ENCODE results near the gene DOCK1.

DOCK1 gene

DNA sequence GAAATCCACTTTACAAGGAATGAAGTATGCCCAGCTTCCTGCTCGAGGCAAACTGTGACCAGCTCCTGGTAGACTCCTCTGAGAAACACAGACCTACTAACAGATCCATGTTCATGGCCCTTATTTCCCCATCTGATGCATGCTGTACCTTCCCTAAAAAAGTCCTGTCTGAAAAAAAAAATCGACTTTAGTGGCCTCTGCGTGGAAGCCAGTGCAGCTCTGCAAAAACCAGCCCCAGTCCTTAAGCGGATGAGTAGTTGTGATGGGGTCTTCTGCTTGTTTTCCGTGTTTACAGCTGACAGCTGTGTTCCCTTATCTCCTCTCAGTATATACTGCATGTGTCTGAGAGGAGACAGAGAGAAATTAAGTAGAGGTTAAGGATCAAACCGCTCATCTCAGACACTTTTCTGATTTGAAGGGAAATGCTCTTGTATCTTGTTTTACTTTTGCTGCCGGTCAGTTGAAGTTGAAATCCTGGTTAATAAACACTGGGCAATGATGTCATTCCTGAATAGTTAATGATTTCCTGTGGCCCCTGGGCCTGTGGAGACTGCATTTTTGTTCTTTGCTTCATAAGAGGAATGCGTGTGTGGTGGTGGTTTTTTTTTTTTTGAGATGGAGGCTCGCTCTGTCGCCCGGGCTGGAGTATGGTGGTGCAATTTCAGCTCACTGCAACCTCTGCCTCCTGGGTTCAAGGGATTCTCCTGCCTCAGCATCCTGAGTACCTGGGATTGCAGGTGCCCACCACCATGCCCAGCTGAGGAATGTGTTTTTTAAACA, 67.6 kb downstream of the DOCK1 start:
- Histone ChIP-seq H3K27ac (ENCODE audit: low read depth, low read length) (peak overlapping the region; percentile 38), H3K4me1 (ENCODE audit: control insufficient read depth, insufficient read depth, low read length) (no peaks in the 10 kb centered on the region), H3K27me3 (ENCODE audit: control insufficient read depth, insufficient read depth, low read length) (no peaks in the 10 kb centered on the region), H3K4me3 (ENCODE audit: low read depth, low read length) (no peak overlapping the region), H3K36me3 (ENCODE audit: control insufficient read depth, insufficient read depth, low read length) (peaks cover 25% of the 10 kb centered on the region), H3K9ac (ENCODE audit: low read depth, low read length) (no peak overlapping the region), H3K9me3 (ENCODE audit: control insufficient read depth, insufficient read depth, low read length) (no peaks in the 10 kb centered on the region)

DNA sequence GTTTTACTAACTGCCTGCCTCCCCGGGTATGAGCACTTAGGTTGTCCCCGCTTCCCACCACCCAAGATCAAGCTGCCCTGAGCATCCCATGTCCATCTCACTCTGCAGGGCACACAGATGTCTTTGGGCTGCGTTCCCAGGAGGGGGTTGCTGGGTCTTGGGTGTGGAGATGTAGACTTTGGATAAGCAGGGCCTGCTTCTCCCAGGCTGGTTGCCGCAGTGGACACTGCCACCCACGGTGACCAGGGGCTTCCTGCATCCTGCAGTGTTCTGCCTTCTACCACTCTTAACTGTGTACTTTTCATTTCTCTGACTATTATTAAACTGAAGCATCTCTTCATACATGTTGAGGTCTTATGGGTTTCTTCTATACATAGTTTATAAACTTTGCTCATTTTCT, 70.0 kb downstream of the DOCK1 start:
- Histone ChIP-seq H3K4me3 (ENCODE audit: low read depth, low read length) (no peak overlapping the region), H3K9ac (ENCODE audit: low read depth, low read length) (no peak overlapping the region), H3K27me3 (ENCODE audit: control insufficient read depth, insufficient read depth, low read length) (no peaks in the 10 kb centered on the region), H3K9me3 (ENCODE audit: control insufficient read depth, insufficient read depth, low read length) (no peaks in the 10 kb centered on the region), H3K4me1 (ENCODE audit: control insufficient read depth, insufficient read depth, low read length) (peaks cover 4% of the 10 kb centered on the region; the same call in 1 of the 2 replicates), H3K36me3 (ENCODE audit: control insufficient read depth, insufficient read depth, low read length) (peaks cover 42% of the 10 kb centered on the region), H3K27ac (ENCODE audit: low read depth, low read length) (no peak overlapping the region)

DNA sequence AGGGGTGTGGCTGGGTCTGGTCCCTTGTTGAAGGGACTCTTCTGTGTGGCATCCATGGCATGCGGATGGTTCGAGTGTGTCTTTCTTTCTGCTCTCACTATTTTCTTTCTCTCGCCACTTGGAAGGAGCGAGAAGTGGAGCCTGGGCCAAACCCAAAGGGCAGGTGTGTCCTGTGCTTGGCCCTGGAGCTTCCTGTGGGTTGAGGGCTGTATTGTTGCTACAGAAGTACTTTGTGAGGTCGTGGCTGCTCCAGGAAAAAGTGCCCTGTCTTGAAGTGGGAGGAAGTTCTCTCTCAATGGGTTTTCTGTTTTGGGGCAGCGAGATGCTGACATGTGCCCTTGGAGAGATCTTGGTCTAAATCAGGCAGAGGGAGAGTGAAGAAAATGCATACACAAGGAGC, 72.0 kb downstream of the DOCK1 start:
- H3K27me3 ChIP-seq (ENCODE audit: control insufficient read depth, insufficient read depth, low read length) = no peaks in the 10 kb centered on the region
- peaks cover 16% of the 10 kb centered on the region for H3K4me1 ChIP-seq (ENCODE audit: control insufficient read depth, insufficient read depth, low read length)
- H3K9me3 ChIP-seq (ENCODE audit: control insufficient read depth, insufficient read depth, low read length) = no peaks in the 10 kb centered on the region
- no peak overlapping the region for H3K4me3 ChIP-seq (ENCODE audit: low read depth, low read length)
- H3K27ac ChIP-seq (ENCODE audit: low read depth, low read length) = no peak overlapping the region
- H3K36me3 ChIP-seq (ENCODE audit: control insufficient read depth, insufficient read depth, low read length) = peaks cover 39% of the 10 kb centered on the region
- H3K9ac ChIP-seq (ENCODE audit: low read depth, low read length) = no peak overlapping the region

DNA sequence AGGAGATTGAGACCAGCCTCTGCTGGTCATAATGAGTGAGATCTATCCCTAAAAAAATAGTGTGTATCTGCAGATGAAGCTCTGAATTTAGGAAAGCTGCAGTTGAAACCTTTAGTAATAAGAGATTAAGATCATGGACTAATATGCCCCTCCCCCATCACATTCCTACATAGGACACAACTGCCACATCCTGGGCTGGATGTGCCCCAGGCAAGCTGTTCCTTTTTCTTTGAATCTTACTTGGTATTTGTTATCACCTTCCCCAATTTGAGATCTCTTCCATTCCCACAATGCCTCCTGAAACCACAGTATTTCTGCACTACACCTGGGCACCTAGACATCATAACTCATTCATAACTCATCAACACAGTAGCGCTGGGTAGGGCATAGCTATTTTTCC, 74.1 kb downstream of the DOCK1 start:
- Histone ChIP-seq H3K27me3 (ENCODE audit: control insufficient read depth, insufficient read depth, low read length) (no peaks in the 10 kb centered on the region), H3K9ac (ENCODE audit: low read depth, low read length) (no peak overlapping the region), H3K9me3 (ENCODE audit: control insufficient read depth, insufficient read depth, low read length) (no peaks in the 10 kb centered on the region), H3K4me3 (ENCODE audit: low read depth, low read length) (no peak overlapping the region), H3K27ac (ENCODE audit: low read depth, low read length) (no peak overlapping the region), H3K36me3 (ENCODE audit: control insufficient read depth, insufficient read depth, low read length) (peaks cover 48% of the 10 kb centered on the region), H3K4me1 (ENCODE audit: control insufficient read depth, insufficient read depth, low read length) (peaks cover 17% of the 10 kb centered on the region)

DNA sequence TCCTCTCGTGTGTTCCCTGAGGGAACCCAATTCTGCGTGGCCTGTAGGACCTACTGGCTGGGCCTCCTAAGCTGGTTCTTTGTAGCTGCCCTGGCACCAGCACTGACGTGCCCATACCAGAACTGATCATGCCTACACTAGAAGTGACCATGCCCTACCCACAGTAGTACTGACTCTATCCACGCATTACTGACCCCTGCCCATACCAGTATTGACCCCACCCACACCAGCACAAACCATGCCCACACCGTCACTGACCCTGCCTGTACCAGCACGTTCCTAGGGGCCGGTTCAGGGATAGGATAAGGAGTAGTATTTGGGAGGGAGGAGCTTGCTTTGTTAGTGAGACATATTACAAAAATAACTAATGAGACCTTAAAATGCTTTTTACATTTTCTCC, 88.0 kb downstream of the DOCK1 start:
- peaks cover 7% of the 10 kb centered on the region for H3K9me3 ChIP-seq (ENCODE audit: control insufficient read depth, insufficient read depth, low read length)
- no peaks in the 10 kb centered on the region for H3K27me3 ChIP-seq (ENCODE audit: control insufficient read depth, insufficient read depth, low read length)
- H3K4me1 ChIP-seq (ENCODE audit: control insufficient read depth, insufficient read depth, low read length) = no peaks in the 10 kb centered on the region
- H3K36me3 ChIP-seq (ENCODE audit: control insufficient read depth, insufficient read depth, low read length) = peaks cover 78% of the 10 kb centered on the region
- H3K27ac ChIP-seq (ENCODE audit: low read depth, low read length) = no peak overlapping the region
- no peak overlapping the region for H3K9ac ChIP-seq (ENCODE audit: low read depth, low read length)
- no peak overlapping the region for H3K4me3 ChIP-seq (ENCODE audit: low read depth, low read length)

DNA sequence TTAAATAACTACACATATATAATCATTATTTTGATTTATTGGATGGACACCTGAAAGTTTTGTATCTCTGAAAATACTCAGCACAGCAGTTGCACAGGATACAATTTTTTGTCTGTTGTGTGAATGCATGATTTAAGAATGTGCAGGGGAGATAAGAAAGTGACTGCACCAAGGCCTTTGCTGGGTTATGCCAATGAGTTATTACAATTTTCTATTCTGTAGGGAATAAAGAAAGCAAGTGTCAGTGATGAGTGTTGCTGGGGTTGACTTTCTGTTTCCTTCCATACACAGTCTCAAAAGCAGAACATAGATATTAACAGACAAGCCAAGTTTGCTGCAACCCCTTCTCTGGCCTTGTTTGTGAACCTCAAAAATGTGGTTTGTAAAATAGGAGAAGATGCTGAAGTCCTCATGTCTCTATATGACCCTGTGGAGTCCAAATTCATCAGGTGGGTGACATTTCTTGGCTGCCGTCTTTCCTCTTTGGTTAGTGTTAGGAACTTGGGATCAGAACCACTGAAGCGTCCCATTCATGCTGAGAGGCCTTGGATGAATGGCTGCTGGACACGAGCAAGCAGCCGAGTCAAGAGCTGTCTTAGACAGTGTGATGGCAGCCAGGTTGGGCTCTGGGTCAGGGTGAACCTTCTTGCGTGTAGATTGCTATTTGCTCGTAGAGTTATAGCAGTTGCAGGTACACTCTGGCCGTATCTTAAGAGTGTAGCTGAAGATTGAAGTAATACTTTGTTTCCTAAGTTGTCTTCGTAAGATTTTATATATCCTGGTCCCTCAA, 92.8 kb downstream of the DOCK1 start:
- peaks cover 77% of the 10 kb centered on the region for H3K36me3 ChIP-seq (ENCODE audit: control insufficient read depth, insufficient read depth, low read length)
- H3K9me3 ChIP-seq (ENCODE audit: control insufficient read depth, insufficient read depth, low read length) = peaks cover 7% of the 10 kb centered on the region

DNA sequence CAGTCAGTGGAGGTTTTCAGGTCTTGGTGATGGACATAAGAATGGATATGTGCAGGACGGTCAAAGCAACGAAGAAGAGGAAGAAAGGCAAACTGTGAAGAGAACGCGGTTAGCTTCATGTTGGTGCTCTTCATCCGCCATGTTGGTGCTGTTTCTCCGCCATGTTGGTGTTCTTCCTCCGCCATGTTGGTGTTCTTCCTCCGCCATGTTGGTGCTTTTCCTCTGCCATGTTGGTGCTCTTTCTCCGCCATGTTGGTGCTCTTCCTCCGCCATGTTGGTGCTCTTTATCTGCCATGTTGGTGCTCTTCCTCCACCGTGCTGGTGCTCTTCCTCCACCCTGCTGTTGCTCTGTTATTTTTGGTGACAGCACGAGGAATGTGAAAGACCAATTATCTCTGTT, 95.4 kb downstream of the DOCK1 start:
- Histone ChIP-seq H3K36me3 (ENCODE audit: control insufficient read depth, insufficient read depth, low read length) (peaks cover 70% of the 10 kb centered on the region), H3K27ac (ENCODE audit: low read depth, low read length) (no peak overlapping the region), H3K27me3 (ENCODE audit: control insufficient read depth, insufficient read depth, low read length) (no peaks in the 10 kb centered on the region), H3K9ac (ENCODE audit: low read depth, low read length) (no peak overlapping the region), H3K4me3 (ENCODE audit: low read depth, low read length) (no peak overlapping the region), H3K4me1 (ENCODE audit: control insufficient read depth, insufficient read depth, low read length) (no peaks in the 10 kb centered on the region), H3K9me3 (ENCODE audit: control insufficient read depth, insufficient read depth, low read length) (no peaks in the 10 kb centered on the region)

More for the DNA sequence above, 92.8 kb downstream of the DOCK1 start:
- no peak overlapping the region for H3K4me3 ChIP-seq (ENCODE audit: low read depth, low read length)
- no peak overlapping the region for H3K9ac ChIP-seq (ENCODE audit: low read depth, low read length)
- H3K4me1 ChIP-seq (ENCODE audit: control insufficient read depth, insufficient read depth, low read length) = no peaks in the 10 kb centered on the region
- no peak overlapping the region for H3K27ac ChIP-seq (ENCODE audit: low read depth, low read length)
- no peaks in the 10 kb centered on the region for H3K27me3 ChIP-seq (ENCODE audit: control insufficient read depth, insufficient read depth, low read length)

DNA sequence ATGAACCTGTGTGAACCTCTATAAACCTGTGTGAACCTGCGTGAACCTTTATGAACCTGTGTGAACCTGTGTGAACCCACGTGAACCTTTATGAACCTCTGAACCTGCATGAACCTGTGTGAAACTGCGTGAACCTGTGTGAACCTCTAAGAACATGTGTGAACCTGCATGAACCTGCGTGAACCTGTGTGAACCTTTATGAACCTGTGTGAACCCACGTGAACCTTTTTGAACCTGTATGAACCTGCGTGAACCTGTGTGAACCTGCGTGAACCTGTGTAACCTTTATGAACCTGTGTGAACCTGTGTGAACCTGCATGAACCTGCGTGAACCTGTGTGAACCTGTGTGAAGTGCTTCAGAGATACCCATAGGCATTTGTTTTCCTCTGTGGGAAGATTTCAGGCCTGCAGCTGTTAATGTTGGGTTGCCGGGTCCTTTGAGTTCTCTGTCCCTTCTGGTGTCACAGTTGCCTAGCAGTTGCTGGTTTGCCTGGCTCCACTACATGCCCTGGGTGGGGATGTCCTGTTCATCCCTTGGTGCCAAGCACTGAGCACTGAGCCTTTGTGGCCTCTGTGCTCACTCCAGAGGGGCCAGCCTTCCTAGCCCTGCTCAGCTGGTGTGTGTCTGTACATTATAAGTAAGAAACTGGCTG, 97.9 kb downstream of the DOCK1 start:
- no peak overlapping the region for H3K4me3 ChIP-seq (ENCODE audit: low read depth, low read length)
- H3K27me3 ChIP-seq (ENCODE audit: control insufficient read depth, insufficient read depth, low read length) = no peaks in the 10 kb centered on the region
- H3K9me3 ChIP-seq (ENCODE audit: control insufficient read depth, insufficient read depth, low read length) = no peaks in the 10 kb centered on the region
- no peaks in the 10 kb centered on the region for H3K4me1 ChIP-seq (ENCODE audit: control insufficient read depth, insufficient read depth, low read length)
- no peak overlapping the region for H3K27ac ChIP-seq (ENCODE audit: low read depth, low read length)
- H3K9ac ChIP-seq (ENCODE audit: low read depth, low read length) = no peak overlapping the region
- peaks cover 59% of the 10 kb centered on the region for H3K36me3 ChIP-seq (ENCODE audit: control insufficient read depth, insufficient read depth, low read length)

DNA sequence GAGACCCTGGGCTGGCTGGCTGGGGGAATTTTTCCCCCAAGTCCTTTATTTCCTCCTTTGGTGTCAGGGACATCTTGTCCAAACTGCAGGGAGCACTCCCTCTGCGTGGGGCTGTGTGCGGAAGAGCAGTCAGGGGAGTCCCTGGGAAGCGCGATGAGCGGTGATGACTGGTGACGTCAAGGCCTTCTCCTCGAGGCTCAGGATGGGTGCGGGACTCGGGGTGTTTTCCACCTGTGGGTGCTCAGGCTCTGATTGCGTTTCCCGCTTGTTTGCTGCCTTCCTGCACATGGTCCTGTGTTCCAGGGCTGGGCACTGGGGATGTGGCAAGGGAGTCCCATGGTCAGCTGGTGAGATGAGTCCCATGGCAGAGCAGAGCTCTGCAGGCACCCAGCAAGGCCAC, 101.2 kb downstream of the DOCK1 start:
- no peaks in the 10 kb centered on the region for H3K4me1 ChIP-seq (ENCODE audit: control insufficient read depth, insufficient read depth, low read length)
- H3K4me3 ChIP-seq (ENCODE audit: low read depth, low read length) = no peak overlapping the region
- no peak overlapping the region for H3K27ac ChIP-seq (ENCODE audit: low read depth, low read length)
- peaks cover 50% of the 10 kb centered on the region for H3K36me3 ChIP-seq (ENCODE audit: control insufficient read depth, insufficient read depth, low read length)
- H3K27me3 ChIP-seq (ENCODE audit: control insufficient read depth, insufficient read depth, low read length) = no peaks in the 10 kb centered on the region
- no peaks in the 10 kb centered on the region for H3K9me3 ChIP-seq (ENCODE audit: control insufficient read depth, insufficient read depth, low read length)
- H3K9ac ChIP-seq (ENCODE audit: low read depth, low read length) = no peak overlapping the region

DNA sequence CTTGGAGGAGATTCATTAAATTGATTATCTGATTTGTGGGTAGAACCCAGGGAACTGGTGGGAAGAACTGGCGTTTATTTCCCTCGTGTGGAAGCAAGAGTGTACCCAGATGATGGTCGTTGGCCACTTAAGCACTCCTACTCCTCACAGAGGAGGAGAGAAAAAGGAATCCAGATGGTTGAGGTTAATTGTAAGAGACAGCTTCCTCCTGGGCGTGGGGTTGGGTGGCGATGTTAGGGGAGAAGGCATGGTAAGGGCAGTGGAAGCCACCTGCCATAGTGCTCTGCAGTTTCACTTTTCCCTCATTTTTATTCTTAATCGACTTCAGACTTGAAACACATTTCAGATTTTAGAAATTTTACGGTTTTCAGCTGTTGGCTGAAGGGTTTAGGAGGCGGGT, 104.1 kb downstream of the DOCK1 start:
- Histone ChIP-seq H3K9me3 (ENCODE audit: control insufficient read depth, insufficient read depth, low read length) (no peaks in the 10 kb centered on the region), H3K27ac (ENCODE audit: low read depth, low read length) (no peak overlapping the region), H3K36me3 (ENCODE audit: control insufficient read depth, insufficient read depth, low read length) (peaks cover 54% of the 10 kb centered on the region), H3K4me1 (ENCODE audit: control insufficient read depth, insufficient read depth, low read length) (peaks cover 5% of the 10 kb centered on the region; the same call in 1 of the 2 replicates), H3K4me3 (ENCODE audit: low read depth, low read length) (no peak overlapping the region), H3K9ac (ENCODE audit: low read depth, low read length) (no peak overlapping the region), H3K27me3 (ENCODE audit: control insufficient read depth, insufficient read depth, low read length) (no peaks in the 10 kb centered on the region)

DNA sequence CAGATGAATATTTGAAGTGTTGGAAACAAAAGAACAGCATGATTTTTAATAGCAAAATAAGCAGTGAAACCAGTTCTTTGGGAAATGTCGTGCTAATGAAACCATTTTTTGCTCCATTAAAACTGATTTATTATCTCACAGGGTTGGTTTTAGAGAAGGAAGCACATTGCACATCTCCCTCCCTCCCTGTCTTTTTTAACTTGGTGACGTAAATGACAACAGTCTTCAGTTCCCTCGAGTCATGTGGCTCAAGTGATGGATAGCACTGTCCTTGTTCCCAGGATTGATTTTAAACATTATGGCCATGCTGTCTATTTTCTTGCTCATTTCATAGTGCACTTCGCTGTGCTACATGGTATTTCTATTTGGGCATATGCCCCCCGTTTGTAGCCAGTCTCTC, 105.9 kb downstream of the DOCK1 start:
- Histone ChIP-seq H3K4me1 (ENCODE audit: control insufficient read depth, insufficient read depth, low read length) (peaks cover 5% of the 10 kb centered on the region; the same call in 1 of the 2 replicates), H3K9me3 (ENCODE audit: control insufficient read depth, insufficient read depth, low read length) (no peaks in the 10 kb centered on the region), H3K9ac (ENCODE audit: low read depth, low read length) (no peak overlapping the region), H3K27me3 (ENCODE audit: control insufficient read depth, insufficient read depth, low read length) (no peaks in the 10 kb centered on the region), H3K4me3 (ENCODE audit: low read depth, low read length) (no peak overlapping the region), H3K36me3 (ENCODE audit: control insufficient read depth, insufficient read depth, low read length) (peaks cover 59% of the 10 kb centered on the region), H3K27ac (ENCODE audit: low read depth, low read length) (no peak overlapping the region)

Measured in HUES48 (cell line).